IPS-NIHi11 (cell line): ENCODE measurements around the gene LSAMP.

Source experiments
- DNase-seq: peaks from one replicate; pipeline ENCODE4 v3.0.0; 2012; ENCODE audit warnings: mixed read lengths, low spot score

LSAMP gene

GRCh38 chr3:116052602-116053001 is 392.7 kb downstream of the LSAMP start:
- no peak for DNase-seq

- no peak for DNase-seq
These were observed 393.7 kb downstream of the LSAMP start for GRCh38 chr3:116051586-116051985.

- DNase-seq = no peak
These were observed 394.2 kb downstream of the LSAMP start for GRCh38 chr3:116051040-116051439.

DNA sequence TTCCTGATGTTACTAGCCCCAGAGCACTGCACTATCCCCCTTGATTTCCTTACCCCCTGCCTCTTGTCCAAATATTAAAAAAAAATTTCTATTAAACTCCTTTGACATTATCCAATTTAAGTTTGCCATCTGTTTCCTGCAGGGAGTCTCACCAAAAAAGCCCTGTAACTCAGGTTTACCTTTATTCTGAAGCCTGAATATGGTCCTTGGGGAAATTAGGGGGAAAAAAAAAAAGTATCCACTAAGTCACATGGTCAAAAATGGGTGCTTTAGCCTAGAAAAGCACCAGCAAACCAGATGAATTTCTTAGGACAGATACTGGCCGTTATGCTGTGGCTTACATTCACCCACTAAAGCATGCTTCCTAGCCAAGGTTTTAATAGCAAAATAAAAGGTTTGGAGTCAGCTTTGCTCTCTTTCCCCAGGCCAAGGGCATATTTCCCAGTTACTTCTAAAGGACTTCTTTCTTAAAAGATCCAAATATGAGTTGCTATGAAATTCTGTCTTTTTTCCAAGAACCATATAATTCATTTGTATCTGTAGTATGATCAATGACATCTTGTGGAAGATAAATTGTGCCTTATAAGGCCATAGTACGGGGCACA is 394.9 kb downstream of the LSAMP start:
- no peak for DNase-seq

DNA sequence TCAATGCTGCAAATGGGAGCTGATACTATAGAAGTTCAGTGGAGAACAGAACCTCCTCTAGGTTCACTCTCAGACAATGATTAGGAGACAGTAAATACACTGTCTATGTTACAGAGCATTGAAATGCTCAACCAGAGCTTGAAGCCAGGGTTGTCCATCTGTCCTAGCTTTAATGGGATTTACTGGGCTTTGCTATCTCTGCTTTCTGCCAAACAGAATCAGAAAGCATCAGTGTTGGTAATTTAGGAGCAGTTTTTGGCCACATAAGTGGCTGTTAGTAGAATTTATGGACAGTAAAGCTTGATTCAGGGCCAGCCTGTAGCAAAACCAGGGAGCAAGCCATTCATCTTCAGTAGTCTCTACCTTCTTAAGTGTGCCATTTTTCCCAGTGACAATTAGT is 396.3 kb downstream of the LSAMP start:
- DNase-seq = no peak

- no peak for DNase-seq
These were observed 398.9 kb downstream of the LSAMP start for GRCh38 chr3:116046350-116046749.

GRCh38 chr3:116045314-116045713 is 400.0 kb downstream of the LSAMP start:
- no peak for DNase-seq

DNA sequence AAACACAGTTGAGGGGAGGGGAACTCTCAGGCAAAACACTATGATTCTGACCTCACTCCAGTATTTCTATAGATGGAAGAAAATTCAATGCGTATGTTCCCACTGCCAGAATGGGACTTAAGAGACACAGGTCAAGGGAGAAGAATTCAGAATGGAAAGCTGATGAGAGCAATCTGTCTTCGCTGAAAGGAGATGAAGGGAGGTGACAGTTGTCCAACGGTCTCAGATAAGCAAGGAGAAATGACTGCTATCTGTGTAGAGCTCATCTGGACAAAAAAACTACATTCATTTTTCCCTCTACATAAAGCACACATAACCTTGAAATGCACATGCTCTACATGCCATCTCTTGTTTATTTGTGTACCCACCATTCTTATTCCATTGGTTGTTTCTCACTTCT is 405.1 kb downstream of the LSAMP start:
- DNase-seq = no peak

DNA sequence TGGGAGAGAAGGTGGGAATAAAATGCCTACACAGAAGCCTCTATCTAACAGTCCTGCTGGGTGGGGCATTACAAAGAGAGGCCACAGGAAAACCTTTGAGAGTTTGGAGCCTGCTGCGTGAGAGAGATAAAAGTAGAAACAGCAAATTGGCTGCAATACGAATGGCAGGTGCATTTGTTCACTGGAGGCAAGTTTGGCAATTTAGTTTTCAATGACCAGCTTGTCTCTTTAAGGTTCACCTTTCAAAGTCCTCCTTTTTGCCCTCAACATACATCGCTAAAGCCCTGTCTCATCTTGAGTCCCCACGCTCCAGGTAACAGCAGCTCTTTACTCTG is 405.7 kb downstream of the LSAMP start:
- DNase-seq = no peak

DNA sequence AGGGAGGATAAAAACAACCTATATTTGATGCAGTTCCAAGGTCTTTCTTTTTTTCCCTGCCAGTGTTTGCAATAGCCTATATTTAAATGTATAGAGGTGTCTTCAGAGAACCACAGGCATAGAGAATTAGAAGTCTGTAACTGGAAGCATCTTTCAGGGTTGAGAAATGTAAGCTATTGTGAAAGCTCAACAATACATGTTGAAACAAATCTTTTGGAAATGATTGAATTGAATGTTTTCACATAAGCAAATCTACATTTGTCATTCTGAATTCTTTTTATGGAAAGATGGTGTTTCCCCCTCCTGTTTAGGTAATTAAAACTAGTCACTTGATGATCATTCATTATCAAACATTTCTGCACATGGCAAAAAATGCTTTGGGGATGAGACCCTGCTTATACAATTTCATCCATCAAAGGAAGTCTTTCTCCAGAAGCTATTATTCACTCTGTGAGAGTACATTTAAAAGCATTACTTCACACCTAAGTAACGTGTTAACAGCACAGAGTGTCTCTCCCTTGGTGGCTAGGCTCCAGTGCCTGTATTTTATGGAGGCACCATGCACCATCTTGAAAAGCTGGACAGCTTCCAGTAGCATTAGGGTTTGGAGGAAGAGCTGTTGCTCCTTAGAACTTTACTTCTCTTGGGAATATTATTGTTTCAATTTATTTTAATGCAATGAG is 406.2 kb downstream of the LSAMP start:
- no peak for DNase-seq

GRCh38 chr3:116037954-116038911 is 407.1 kb downstream of the LSAMP start:
- no peak for DNase-seq

DNA sequence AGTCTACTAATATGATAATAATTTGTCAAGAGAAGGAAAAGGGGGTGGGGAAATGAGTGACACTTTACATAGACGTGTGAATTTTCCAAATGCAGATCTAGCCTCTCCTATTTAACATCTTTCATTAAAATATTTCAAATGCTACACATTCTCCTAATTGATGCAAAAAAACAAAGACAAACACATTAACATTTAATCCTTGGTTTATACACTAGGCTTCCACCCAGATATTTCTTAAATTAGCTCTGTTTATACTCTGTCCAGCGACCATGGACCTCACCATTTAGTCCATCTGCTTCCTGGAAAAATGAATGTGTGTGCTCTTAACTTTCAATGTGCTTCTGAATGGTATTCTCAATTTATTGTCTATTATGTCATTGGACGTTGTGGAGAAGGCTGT is 409.9 kb downstream of the LSAMP start:
- no peak for DNase-seq

DNA sequence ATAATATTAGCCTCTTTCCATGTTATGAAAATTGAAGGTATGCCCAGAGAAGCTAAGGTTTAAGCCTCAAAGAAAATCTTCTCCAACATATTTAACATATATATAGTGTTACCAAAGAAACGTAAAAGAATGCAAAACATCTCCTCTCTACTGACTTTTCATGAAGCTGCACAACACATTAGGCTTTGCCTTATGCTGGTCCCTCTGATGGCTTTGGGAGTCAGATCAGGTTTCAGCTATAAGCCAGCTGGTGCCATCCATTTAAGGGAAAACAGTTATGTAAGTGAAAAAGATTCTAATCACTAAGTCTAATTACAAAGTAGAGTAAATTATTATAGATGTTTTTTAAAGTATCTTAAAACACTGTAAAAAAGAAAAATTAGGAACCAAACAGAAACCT is 410.5 kb downstream of the LSAMP start:
- DNase-seq = peak; percentile 10

- no peak for DNase-seq
These were observed 411.2 kb downstream of the LSAMP start for GRCh38 chr3:116034086-116034485.

- no peak for DNase-seq
These were observed 411.8 kb downstream of the LSAMP start for GRCh38 chr3:116033516-116033915.

DNA sequence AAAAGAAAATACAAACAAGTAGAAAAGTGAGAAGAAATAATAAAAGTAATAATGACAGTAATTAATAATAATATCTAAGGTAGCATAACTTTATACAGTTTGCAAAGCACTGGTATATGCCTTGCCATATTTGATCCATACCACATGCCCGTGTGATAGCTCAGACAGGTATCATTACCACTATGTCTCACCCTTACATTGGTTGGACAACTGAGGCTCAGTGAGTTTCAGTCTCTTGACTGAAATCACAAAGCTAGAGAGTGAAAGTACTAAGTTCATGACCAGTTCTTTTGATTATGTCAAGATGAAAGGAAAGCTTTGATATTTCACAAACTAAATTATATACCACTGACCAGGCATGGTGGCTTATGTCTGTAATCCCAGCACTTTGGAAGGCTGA is 413.1 kb downstream of the LSAMP start:
- DNase-seq = no peak

- no peak for DNase-seq
These were observed 415.0 kb downstream of the LSAMP start for GRCh38 chr3:116030131-116030850.

DNA sequence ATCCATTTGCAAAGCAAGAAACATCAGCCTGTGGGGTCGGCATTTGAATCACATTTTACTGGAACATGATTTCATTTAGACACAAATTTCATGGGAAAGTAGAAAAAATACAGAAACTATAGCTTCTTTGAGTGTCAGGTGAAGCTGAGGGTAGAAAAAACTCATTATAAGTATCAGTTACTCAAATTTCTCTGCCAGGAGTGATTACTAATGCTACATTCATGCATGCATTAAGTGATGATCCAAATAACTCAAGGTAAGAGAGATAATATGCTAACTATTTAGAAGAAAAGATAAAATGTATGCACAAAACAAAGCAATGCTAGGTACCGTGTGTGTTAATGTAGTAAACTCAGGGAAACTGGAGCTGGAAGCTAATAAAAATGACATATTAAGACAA is 416.0 kb downstream of the LSAMP start:
- no peak for DNase-seq

DNA sequence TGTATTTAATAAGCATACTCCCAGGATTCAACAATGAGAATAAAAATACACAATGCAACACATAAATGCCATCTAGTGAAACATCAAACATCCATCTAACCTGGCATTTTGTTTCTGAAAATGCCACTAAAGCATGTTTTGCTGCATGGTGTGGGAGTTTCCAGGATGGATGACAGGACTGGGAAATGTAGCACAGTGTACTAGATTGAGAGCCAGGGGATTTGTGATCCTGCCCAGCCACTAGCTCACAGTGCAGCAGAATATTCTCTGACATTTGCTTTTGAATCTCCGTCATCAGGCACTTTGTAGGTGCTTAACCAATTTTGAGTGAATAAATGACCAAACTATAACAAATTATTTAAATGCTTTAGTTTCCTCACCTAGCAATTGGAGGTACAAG is 417.1 kb downstream of the LSAMP start:
- DNase-seq = no peak

- DNase-seq = no peak
These were observed 424.3 kb downstream of the LSAMP start for GRCh38 chr3:116020989-116021388.

DNA sequence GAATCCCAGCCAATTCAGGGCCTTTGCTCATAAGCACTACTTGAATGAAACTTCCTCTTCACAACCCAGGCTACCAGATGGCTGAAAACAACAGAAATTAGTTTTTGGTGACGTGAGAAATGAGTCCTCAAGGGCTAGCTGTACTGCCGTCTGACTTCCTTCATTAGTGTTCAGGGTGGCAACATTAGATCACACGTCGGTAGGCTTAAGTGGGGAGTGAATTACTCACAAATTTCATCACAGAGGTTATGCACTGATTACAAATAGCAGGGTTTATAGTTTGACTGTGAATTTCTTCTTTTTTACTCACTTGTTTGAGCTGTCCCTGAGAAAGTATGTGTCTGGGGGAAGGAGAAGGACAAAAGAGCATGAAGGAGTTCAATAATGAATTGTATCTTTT is 424.8 kb downstream of the LSAMP start:
- DNase-seq = no peak

GRCh38 chr3:116019254-116019763 is 426.0 kb downstream of the LSAMP start:
- DNase-seq = no peak
